Fibroblast of lung (primary cell): ENCODE measurements around the gene LCN6. TPM values are rescaled to one million over a fixed set of nuclear protein-coding genes. Genes with fewer than 3 reads are reported as not detected.

Experiments used
- DNase-seq, 2 donors: peaks; one replicate each; pipeline versions ENCODE4 v3.0.0 to v3.0.0-alpha.2; 2010; ENCODE audit warnings: low read depth in 2 of 2
- H2AFZ ChIP-seq: 2 replicates; pipeline ENCODE4 v1.5.1; 2012; ENCODE audit warnings: low read length, control low read depth, inconsistent platforms
- H3K27ac ChIP-seq: 2 replicates; pipeline ENCODE4 v1.5.1; 2011; ENCODE audit warnings: low read length, control low read depth; ENCODE audit not compliant: insufficient read depth
- H3K27me3 ChIP-seq: 2 replicates; pipeline ENCODE4 v1.5.1; 2011; ENCODE audit warnings: mild to moderate bottlenecking, low read length; ENCODE audit not compliant: control insufficient read depth, insufficient read depth
- H3K36me3 ChIP-seq: 2 replicates; pipeline ENCODE4 v1.5.1; 2011; ENCODE audit warnings: low read length; ENCODE audit not compliant: control insufficient read depth, insufficient read depth
- H3K4me1 ChIP-seq: 2 replicates; pipeline ENCODE4 v1.5.1; 2011; ENCODE audit warnings: low read length; ENCODE audit not compliant: control insufficient read depth, insufficient read depth; ENCODE audit errors: extremely low read depth
- H3K4me2 ChIP-seq: 2 replicates; pipeline ENCODE4 v1.5.1; 2011; ENCODE audit warnings: low read length, control low read depth; ENCODE audit not compliant: insufficient read depth; ENCODE audit errors: extremely low read depth
- H3K4me3 ChIP-seq, 4 experiments: fragments of 200-600 bp in 1 of 4; sonication (generic) in 1 of 4; replicated peaks in 1 of 4; 2 replicates each; pipeline ENCODE4 v1.5.1; 2011 to 2016; ENCODE audit warnings: low read length in 4 of 4, low read depth in 3 of 4, mild to moderate bottlenecking in 3 of 4, control low read depth in 2 of 4, inconsistent platforms in 1 of 4, mixed read lengths in 1 of 4; ENCODE audit not compliant: insufficient read depth in 1 of 4; ENCODE audit errors: control extremely low read depth in 1 of 4
- H3K79me2 ChIP-seq: 2 replicates; pipeline ENCODE4 v1.5.1; 2012; ENCODE audit warnings: mild to moderate bottlenecking, low read length, inconsistent platforms; ENCODE audit not compliant: control insufficient read depth, insufficient read depth
- H3K9ac ChIP-seq: 2 replicates; pipeline ENCODE4 v1.5.1; 2011; ENCODE audit warnings: mild to moderate bottlenecking, low read length, control low read depth; ENCODE audit not compliant: insufficient read depth
- H3K9me3 ChIP-seq: 2 replicates; pipeline ENCODE4 v1.5.1; 2012; ENCODE audit warnings: low read depth, low read length; ENCODE audit not compliant: control insufficient read depth, insufficient read depth
- H4K20me1 ChIP-seq: 2 replicates; pipeline ENCODE4 v1.5.1; 2011; ENCODE audit warnings: low read length; ENCODE audit not compliant: control insufficient read depth, insufficient read depth; ENCODE audit errors: extremely low read depth
- EZH2 ChIP-seq: IDR thresholded peaks from 2 replicates; pipeline ENCODE4 v1.5.1; 2012; ENCODE audit warnings: low read length, control low read depth, mild to moderate bottlenecking; ENCODE audit errors: missing control alignments
- polyA plus RNA-seq, 2 donors: library from polyadenylated mRNA; depleted of rRNA in 1 of 2; stranded (reverse) in 1 of 2; unstranded in 1 of 2; fragments of >200 nt; gene quantifications; 2 replicates each; pipeline ENCODE4 v1.2.1, GENCODE V29; 2011 to 2012; ENCODE audit warnings: missing spikeins in 1 of 2
- total RNA-seq: library from RNA; depleted of rRNA; stranded (reverse); fragments of >200 nt; gene quantifications from 2 replicates; pipeline ENCODE4 v1.2.1, GENCODE V29; 2014
- TF ChIP-seq, protein P1 (sequence below), 2 donors: IDR thresholded peaks in 1 of 2; conservative IDR thresholded peaks in 1 of 2; 1 replicate in 1 of 2; 2 replicates in 1 of 2; pipeline ENCODE4 v1.5.1; 2011 to 2012; ENCODE audit warnings: low read length in 2 of 2, control low read depth in 1 of 2, inconsistent platforms in 1 of 2, low read depth in 1 of 2, mild to moderate bottlenecking in 1 of 2

LCN6 gene
- total and polyA plus RNA-seq, 2 donors (not counting 1 experiment from before 2014, with no cell fraction given), result not detected

DNA sequence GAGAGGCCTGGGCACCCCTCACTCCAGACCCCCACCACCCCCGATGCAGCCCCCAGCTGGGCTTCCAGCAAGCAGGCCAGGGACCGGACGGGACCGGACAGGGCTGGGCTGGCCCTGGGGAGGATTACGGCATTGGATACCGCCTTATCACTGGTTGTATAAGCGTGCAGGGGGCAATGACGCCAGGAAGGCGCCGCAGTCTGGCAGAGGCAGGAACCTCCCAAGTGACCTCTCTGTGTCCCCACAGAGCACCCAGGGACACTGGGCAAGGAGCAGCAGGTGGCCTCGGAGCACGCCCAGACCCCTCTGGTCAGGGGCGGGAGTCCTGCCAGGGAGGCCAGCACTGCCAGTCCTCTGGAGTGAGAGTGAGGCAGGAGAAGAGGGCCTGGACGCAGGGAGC is 16.7 kb upstream of the LCN6 start:
- TF ChIP-seq EZH2, result no peak
- TF ChIP-seq, protein P1, sequence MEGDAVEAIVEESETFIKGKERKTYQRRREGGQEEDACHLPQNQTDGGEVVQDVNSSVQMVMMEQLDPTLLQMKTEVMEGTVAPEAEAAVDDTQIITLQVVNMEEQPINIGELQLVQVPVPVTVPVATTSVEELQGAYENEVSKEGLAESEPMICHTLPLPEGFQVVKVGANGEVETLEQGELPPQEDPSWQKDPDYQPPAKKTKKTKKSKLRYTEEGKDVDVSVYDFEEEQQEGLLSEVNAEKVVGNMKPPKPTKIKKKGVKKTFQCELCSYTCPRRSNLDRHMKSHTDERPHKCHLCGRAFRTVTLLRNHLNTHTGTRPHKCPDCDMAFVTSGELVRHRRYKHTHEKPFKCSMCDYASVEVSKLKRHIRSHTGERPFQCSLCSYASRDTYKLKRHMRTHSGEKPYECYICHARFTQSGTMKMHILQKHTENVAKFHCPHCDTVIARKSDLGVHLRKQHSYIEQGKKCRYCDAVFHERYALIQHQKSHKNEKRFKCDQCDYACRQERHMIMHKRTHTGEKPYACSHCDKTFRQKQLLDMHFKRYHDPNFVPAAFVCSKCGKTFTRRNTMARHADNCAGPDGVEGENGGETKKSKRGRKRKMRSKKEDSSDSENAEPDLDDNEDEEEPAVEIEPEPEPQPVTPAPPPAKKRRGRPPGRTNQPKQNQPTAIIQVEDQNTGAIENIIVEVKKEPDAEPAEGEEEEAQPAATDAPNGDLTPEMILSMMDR (conservative IDR thresholded peaks at IDR 0.05 in 1 of 2, IDR thresholded peaks at IDR 0.05 in 1 of 2; ENCODE audit: low read depth in 1 of 2, low read length in 2 of 2), result no peak
- peaks cover 8% of the 10 kb centered on the region for H3K27me3 ChIP-seq

DNA sequence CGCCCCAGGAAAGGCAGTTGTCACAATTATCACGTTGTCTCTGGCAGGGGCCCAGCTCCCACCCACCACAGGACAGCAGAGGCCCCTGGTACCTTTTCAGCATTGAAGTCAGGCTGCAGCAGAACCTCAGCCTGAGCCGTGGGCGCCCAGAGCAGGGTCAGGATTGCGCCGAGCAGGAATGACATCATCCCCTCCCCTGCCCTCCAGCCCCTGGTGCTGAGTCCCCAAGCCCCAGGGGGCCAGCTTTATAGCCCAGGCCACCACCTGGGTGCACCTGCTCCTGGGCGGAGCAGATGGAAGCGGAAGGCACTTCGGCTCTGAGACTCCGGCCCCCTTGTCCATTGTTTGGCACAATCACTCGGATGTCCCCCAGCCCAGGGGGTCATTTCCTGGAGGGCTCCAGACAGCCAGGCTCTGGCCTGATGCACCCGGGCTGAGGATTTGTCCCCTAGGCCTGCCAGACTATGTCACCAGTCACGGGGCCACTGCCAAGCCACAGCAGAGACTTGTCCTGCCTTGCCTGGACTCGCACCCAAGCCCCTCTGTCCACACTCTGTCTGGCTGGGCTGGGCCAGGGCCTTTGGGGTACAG is 16.1 kb upstream of the LCN6 start, which contains the start of gene LCN15:
Gene LCN15, minus strand, starts transcription at position 218 of the 591 bp plus-strand sequence. Its CDS starts 30 bp downstream, at position 188.
- DNase-seq, result no peak
- Histone ChIP-seq H3K4me3 (no peak within 1 kb of the TSS), H3K27me3 (peaks cover 8% of the 10 kb centered on the region), H3K9ac (no peak within 1 kb of the TSS), H3K4me2 (no peak within 1 kb of the TSS), H3K27ac (no peak within 1 kb of the TSS), H3K4me1 (no peaks in the 10 kb centered on the region), H3K79me2 (no peaks in the 10 kb centered on the region), H3K36me3 (no peaks in the 10 kb centered on the region), H3K9me3 (no peaks in the 10 kb centered on the region), H4K20me1 (no peaks in the 10 kb centered on the region), H2AFZ (no peak within 1 kb of the TSS)
- TF ChIP-seq, protein P1 (conservative IDR thresholded peaks at IDR 0.05 in 1 of 2, IDR thresholded peaks at IDR 0.05 in 1 of 2; ENCODE audit: low read depth in 1 of 2, low read length in 2 of 2), result no peak
- TF ChIP-seq EZH2, result no peak

More for the DNA sequence above, 16.7 kb upstream of the LCN6 start:
- H3K79me2 ChIP-seq, result no peaks in the 10 kb centered on the region
- no peak overlapping the region for H2AFZ ChIP-seq
- H3K9me3 ChIP-seq, result no peaks in the 10 kb centered on the region
- no peaks in the 10 kb centered on the region for H3K4me1 ChIP-seq
- H3K36me3 ChIP-seq, result no peaks in the 10 kb centered on the region
- no peak overlapping the region for H3K9ac ChIP-seq
- DNase-seq, result no peak
- H4K20me1 ChIP-seq, result no peaks in the 10 kb centered on the region
- no peak overlapping the region for H3K27ac ChIP-seq
- no peak overlapping the region for H3K4me2 ChIP-seq
- H3K4me3 ChIP-seq, result no peak overlapping the region

DNA sequence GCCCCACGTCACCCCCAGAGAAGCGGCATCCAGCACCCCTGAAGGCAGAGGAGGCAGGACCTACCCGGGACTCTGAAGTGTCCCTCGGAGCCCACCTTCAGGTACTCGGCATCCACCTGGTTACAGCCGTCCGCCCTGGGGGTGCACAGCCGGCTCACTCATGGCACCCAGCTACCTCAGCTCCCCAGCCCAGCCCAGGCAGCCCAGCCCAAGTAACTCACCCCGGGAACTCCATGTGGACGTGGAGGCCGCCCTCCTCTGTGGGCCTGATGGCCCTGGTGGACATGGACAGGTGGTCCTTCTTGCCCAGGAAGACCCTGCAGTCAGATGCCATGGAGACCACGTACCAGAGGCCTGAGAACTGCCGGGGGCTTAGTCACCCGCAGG is 15.3 kb upstream of the LCN6 start:
- Histone ChIP-seq H4K20me1 (no peaks in the 10 kb centered on the region), H3K27ac (no peak overlapping the region), H3K9ac (no peak overlapping the region), H3K27me3 (peaks cover 8% of the 10 kb centered on the region), H3K4me1 (no peaks in the 10 kb centered on the region), H3K9me3 (no peaks in the 10 kb centered on the region), H3K36me3 (no peaks in the 10 kb centered on the region), H3K4me3 (no peak overlapping the region), H3K79me2 (no peaks in the 10 kb centered on the region), H3K4me2 (no peak overlapping the region), H2AFZ (no peak overlapping the region)
- DNase-seq, result no peak
- TF ChIP-seq EZH2, result no peak
- TF ChIP-seq, protein P1 (conservative IDR thresholded peaks at IDR 0.05 in 1 of 2, IDR thresholded peaks at IDR 0.05 in 1 of 2; ENCODE audit: low read depth in 1 of 2, low read length in 2 of 2), result no peak
